Neuronal stem cell (in vitro differentiated cells): Measurements from ENCODE around the gene SORCS2.

ENCODE experiments used
- DNase-seq: peaks from one replicate; pipeline ENCODE4 v3.0.0-alpha.2; 2013; ENCODE audit warnings: low spot score
- H2AFZ ChIP-seq: one replicate; pipeline ENCODE4 v1.6.1; 2013; ENCODE audit warnings: mild to moderate bottlenecking, low read length, inconsistent platforms
- H2AK5ac ChIP-seq: 2 replicates; pipeline ENCODE4 v1.6.1; 2013; ENCODE audit warnings: low read depth, mild to moderate bottlenecking, inconsistent platforms, low read length, moderate library complexity, mixed read lengths
- H2BK120ac ChIP-seq: 2 replicates; pipeline ENCODE4 v1.6.1; 2013; ENCODE audit warnings: low read depth, mild to moderate bottlenecking, inconsistent platforms, low read length, moderate library complexity, mixed read lengths
- H2BK12ac ChIP-seq: one replicate; pipeline ENCODE4 v1.6.1; 2013; ENCODE audit warnings: low read length, inconsistent platforms
- H2BK15ac ChIP-seq: 2 replicates; pipeline ENCODE4 v1.6.1; 2013; ENCODE audit warnings: mild to moderate bottlenecking, low read length, inconsistent platforms, mixed read lengths
- H2BK5ac ChIP-seq: one replicate; pipeline ENCODE4 v1.6.1; 2013; ENCODE audit warnings: inconsistent platforms, mild to moderate bottlenecking, low read length, moderate library complexity
- H3K14ac ChIP-seq: one replicate; pipeline ENCODE4 v1.6.1; 2013; ENCODE audit warnings: low read length, inconsistent platforms
- H3K18ac ChIP-seq: 2 replicates; pipeline ENCODE4 v1.6.1; 2013; ENCODE audit warnings: low read length, inconsistent platforms
- H3K23ac ChIP-seq: 2 replicates; pipeline ENCODE4 v1.6.1; 2013; ENCODE audit warnings: low read depth, mild to moderate bottlenecking, mixed read lengths, low read length, inconsistent platforms; ENCODE audit not compliant: poor library complexity
- H3K27ac ChIP-seq: replicated peaks from 3 replicates; pipeline ENCODE4 v1.5.1; 2013; ENCODE audit warnings: low read length, inconsistent platforms
- H3K27me3 ChIP-seq, 3 experiments: 2 replicates each; pipeline ENCODE4 v1.6.1; 2013; ENCODE audit warnings: low read length in 3 of 3, mild to moderate bottlenecking in 2 of 3, inconsistent platforms in 1 of 3, low read depth in 1 of 3, mixed read lengths in 1 of 3, moderate library complexity in 1 of 3; ENCODE audit not compliant: control insufficient read depth in 3 of 3, insufficient read depth in 3 of 3
- H3K36me3 ChIP-seq, 2 donors: replicated peaks in 1 of 2; 2 replicates each; pipeline ENCODE4 v1.6.1; 2013; ENCODE audit warnings: low read length in 2 of 2; ENCODE audit not compliant: control insufficient read depth in 2 of 2, insufficient read depth in 2 of 2
- H3K4ac ChIP-seq: 2 replicates; pipeline ENCODE4 v1.6.1; 2013; ENCODE audit warnings: inconsistent platforms, mild to moderate bottlenecking, low read length, moderate library complexity
- H3K4me1 ChIP-seq, 2 donors: 1 replicate in 1 of 2; 2 replicates in 1 of 2; pipeline ENCODE4 v1.6.1; 2013; ENCODE audit warnings: low read length in 2 of 2, low read depth in 1 of 2; ENCODE audit not compliant: control insufficient read depth in 2 of 2, insufficient read depth in 1 of 2
- H3K4me2 ChIP-seq: one replicate; pipeline ENCODE4 v1.6.1; 2013; ENCODE audit warnings: mild to moderate bottlenecking, low read length, inconsistent platforms; ENCODE audit not compliant: insufficient read depth, poor library complexity, severe bottlenecking
- H3K4me3 ChIP-seq, 2 donors: 2 replicates each; pipeline ENCODE4 v1.5.1; 2013; ENCODE audit warnings: low read length in 2 of 2, mild to moderate bottlenecking in 2 of 2, inconsistent platforms in 1 of 2, moderate library complexity in 1 of 2
- H3K79me1 ChIP-seq: one replicate; pipeline ENCODE4 v1.6.1; 2013; ENCODE audit warnings: low read depth, mild to moderate bottlenecking, inconsistent platforms, low read length, moderate library complexity
- H3K9ac ChIP-seq: one replicate; pipeline ENCODE4 v1.6.1; 2013; ENCODE audit warnings: mild to moderate bottlenecking, low read depth, low read length, inconsistent platforms; ENCODE audit not compliant: poor library complexity
- H3K9me3 ChIP-seq, 2 donors: replicated peaks in 1 of 2; 2 replicates each; pipeline versions ENCODE3 to v1.6.1; 2013; ENCODE audit warnings: low read length in 2 of 2, mild to moderate bottlenecking in 2 of 2, inconsistent platforms in 1 of 2, low read depth in 1 of 2, mixed read lengths in 1 of 2, moderate library complexity in 1 of 2; ENCODE audit not compliant: control insufficient read depth in 2 of 2, insufficient read depth in 1 of 2
- H4K8ac ChIP-seq: one replicate; pipeline ENCODE4 v1.6.1; 2013; ENCODE audit warnings: low read depth, mild to moderate bottlenecking, inconsistent platforms, low read length, moderate library complexity
- H4K91ac ChIP-seq: one replicate; pipeline ENCODE4 v1.6.1; 2013; ENCODE audit warnings: low read length, low read depth, mild to moderate bottlenecking, inconsistent platforms; ENCODE audit not compliant: poor library complexity
- WGBS, 2 donors: extraction: QIAGEN DNeasy Blood & Tissue Kit; methylation state at CpG; one replicate each; pipeline ENCODE4 v1.1.7; 2013; ENCODE audit warnings: missing lambda C conversion rate in 2 of 2, mixed read lengths in 1 of 2; ENCODE audit not compliant: insufficient read length in 2 of 2, insufficient replicate concordance in 1 of 2; ENCODE audit errors: extremely low coverage in 2 of 2; 5-methylcytosine and 5-hydroxymethylcytosine counted together

The SORCS2 gene

DNA sequence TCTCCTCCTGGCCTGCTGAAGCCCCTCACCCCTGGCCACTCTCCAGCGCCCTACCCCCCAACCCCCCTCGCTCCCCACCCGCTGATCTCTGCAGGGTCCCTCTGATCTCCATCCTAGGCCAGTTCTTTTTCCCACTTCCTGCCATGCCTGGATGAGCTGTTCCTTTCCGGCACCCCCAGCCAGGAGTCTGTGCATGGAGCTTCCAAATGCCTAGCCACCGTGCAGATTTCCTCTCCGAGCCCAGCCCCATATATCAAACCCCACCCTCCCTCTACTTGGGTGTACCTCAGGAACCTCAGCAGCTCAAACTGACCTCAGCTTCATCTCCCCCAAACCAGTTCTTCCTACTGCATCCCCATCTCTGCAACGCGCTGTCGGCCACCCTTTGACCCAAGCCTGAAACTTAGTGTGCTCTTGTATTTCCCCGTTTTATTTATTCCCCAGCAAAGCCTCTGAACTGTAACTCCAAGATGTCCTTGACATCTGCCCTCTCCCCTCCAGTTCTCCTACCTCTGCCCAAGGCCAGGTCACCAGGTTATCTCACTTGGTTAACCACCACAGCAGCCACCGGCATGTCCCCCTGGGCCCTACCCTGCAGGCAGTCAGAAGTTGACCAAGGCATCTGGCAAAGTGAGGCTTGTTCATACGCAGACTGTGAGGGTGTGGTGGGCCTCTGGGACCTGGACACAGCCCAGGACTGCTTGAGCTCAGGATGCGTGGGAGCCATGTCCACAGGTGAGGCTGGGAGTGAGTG, 437.3 kb downstream of the SORCS2 start:
- H3K4me3 ChIP-seq: no peak overlapping the region
- H3K4me1 ChIP-seq: peaks cover 0 to 5% of the 10 kb centered on the region in 2 donors
- no peaks in the 10 kb centered on the region for H3K79me1 ChIP-seq
- H2BK120ac ChIP-seq: no peak overlapping the region
- H3K4me2 ChIP-seq: no peak overlapping the region
- no peak overlapping the region for H4K8ac ChIP-seq
- H3K18ac ChIP-seq: no peak overlapping the region
- no peak overlapping the region for H3K9ac ChIP-seq
- H3K27ac ChIP-seq: no peak overlapping the region
- DNase-seq: no peak
- H3K9me3 ChIP-seq: peaks cover 0 to 5% of the 10 kb centered on the region in 2 donors
- no CpG with 5 or more reads among the region's 13 CpGs for WGBS, 2 donors
- no peak overlapping the region for H3K4ac ChIP-seq
- H2BK15ac ChIP-seq: no peak overlapping the region
- peaks cover 0 to 10% (median 0%) of the 10 kb centered on the region in 3 experiments for H3K27me3 ChIP-seq
- no peak overlapping the region for H2BK12ac ChIP-seq
- H2BK5ac ChIP-seq: no peak overlapping the region
- no peak overlapping the region for H4K91ac ChIP-seq
- H3K14ac ChIP-seq: peak overlapping the region; percentile 25
- H2AFZ ChIP-seq: no peak overlapping the region
- peak overlapping the region; percentile 60 for H2AK5ac ChIP-seq
- peaks cover 0 to 2% of the 10 kb centered on the region in 2 donors for H3K36me3 ChIP-seq
- H3K23ac ChIP-seq: no peak overlapping the region

DNA sequence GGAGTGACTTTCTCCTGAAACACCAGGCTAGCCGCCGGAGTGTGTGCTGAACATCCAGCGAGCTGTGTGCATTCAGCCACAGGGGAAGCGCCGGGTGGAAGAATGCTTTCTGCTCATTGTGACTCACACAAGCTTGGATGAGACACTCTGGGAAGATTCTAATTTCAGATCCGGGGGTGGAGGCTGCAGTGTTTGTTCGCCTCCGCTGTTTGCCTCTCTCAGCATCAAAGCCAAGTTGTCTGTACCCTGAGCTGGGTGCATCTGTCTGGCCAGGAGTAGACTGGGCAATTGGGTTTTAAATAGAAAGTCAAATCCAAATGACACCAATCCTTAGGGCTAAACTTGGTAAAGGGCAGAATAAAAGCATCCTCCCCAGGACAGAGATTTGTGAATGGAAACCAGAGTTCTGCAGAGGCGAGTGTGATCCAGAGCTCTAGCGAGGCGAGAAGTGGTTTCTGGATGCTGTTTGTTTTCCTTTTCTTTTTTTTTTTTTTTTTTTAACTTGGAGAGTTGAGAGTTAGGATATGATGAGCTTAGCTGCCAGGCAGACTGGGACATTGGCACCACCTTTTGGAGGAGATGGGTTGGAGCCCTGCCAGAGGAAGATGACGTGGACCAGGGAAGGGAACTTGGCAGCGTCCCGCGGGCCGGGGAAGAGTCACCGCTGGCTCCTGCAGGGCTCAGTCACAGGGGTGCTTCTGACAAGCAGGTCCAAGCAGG, 438.4 kb downstream of the SORCS2 start:
- H3K4me2 ChIP-seq: no peak overlapping the region
- no peak overlapping the region for H2AK5ac ChIP-seq
- H3K23ac ChIP-seq: no peak overlapping the region
- H2BK5ac ChIP-seq: no peak overlapping the region
- H4K8ac ChIP-seq: no peak overlapping the region
- H2BK120ac ChIP-seq: no peak overlapping the region
- DNase-seq: no peak
- H2BK12ac ChIP-seq: no peak overlapping the region
- peak overlapping the region; percentile 39 for H3K14ac ChIP-seq
- no peak overlapping the region for H4K91ac ChIP-seq
- no peak overlapping the region for H2BK15ac ChIP-seq
- H3K4ac ChIP-seq: no peak overlapping the region
- no peak overlapping the region for H3K9ac ChIP-seq
- no peak overlapping the region for H3K27ac ChIP-seq
- no peaks in the 10 kb centered on the region for H3K79me1 ChIP-seq
- peaks cover 0 to 10% (median 0%) of the 10 kb centered on the region in 3 experiments for H3K27me3 ChIP-seq
- H3K4me3 ChIP-seq: no peak overlapping the region
- no peak overlapping the region for H2AFZ ChIP-seq
- H3K36me3 ChIP-seq: peaks cover 0 to 2% of the 10 kb centered on the region in 2 donors
- H3K4me1 ChIP-seq: peaks cover 0 to 6% of the 10 kb centered on the region in 2 donors
- WGBS, 2 donors: no CpG with 5 or more reads among the region's 17 CpGs
- peak overlapping the region; percentile 7 for H3K18ac ChIP-seq
- H3K9me3 ChIP-seq: peaks cover 0 to 5% of the 10 kb centered on the region in 2 donors

DNA sequence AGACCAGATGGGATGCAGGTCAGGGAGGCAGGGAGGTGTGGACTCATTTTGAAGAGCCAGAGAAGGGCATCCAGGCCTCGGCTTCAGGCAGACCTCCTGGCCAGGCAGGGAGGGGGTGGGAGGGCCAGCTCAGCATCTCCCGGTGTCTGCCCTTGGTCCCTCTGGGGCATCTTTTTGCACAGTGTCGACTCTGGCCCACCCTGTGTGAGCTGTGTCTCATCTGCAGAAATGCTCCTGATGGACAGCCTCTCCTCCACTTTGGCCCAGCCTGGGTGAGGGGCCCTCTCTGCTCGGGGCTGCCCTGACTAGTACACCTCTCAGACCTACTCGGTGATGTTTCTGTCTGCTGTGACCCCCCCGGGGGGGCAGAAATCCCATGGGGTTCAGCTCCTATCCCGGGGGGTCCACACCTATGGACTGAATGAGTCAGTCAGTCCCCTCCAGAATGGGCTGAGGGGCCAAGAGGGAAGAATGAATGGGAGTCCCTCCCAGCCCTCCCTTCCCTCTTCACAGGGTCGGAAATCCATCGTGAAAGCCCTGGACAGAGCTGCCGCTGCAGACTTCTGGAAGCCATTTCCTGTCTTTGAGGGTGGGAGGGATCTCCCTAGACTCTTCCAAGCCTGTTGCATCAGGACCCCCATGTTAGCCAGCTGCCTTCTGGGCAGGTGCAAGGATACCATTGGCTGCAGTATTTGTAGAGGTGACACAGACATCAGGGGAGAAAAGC, 439.1 kb downstream of the SORCS2 start:
- H3K4me1 ChIP-seq: peaks cover 0 to 6% of the 10 kb centered on the region in 2 donors
- no peak for DNase-seq
- no peak overlapping the region for H3K27ac ChIP-seq
- no peak overlapping the region for H4K91ac ChIP-seq
- H3K9ac ChIP-seq: no peak overlapping the region
- no peak overlapping the region for H3K4me2 ChIP-seq
- H2BK15ac ChIP-seq: no peak overlapping the region
- no peaks in the 10 kb centered on the region for H3K79me1 ChIP-seq
- no peak overlapping the region for H4K8ac ChIP-seq
- H3K14ac ChIP-seq: peak overlapping the region; percentile 39
- H2AK5ac ChIP-seq: no peak overlapping the region
- no peak overlapping the region for H3K4me3 ChIP-seq
- H2BK5ac ChIP-seq: no peak overlapping the region
- H3K18ac ChIP-seq: peak overlapping the region; percentile 7
- H3K9me3 ChIP-seq: peaks cover 0 to 5% of the 10 kb centered on the region in 2 donors
- H3K23ac ChIP-seq: no peak overlapping the region
- H3K27me3 ChIP-seq: peaks cover 0 to 10% (median 0%) of the 10 kb centered on the region in 3 experiments
- no peak overlapping the region for H2BK120ac ChIP-seq
- no peak overlapping the region for H2AFZ ChIP-seq
- H3K4ac ChIP-seq: no peak overlapping the region
- H2BK12ac ChIP-seq: no peak overlapping the region
- peaks cover 0 to 2% of the 10 kb centered on the region in 2 donors for H3K36me3 ChIP-seq
- no CpG with 5 or more reads among the region's 10 CpGs for WGBS, 2 donors
